A549 (cell line): ENCODE results near the gene TSEN54.

Source experiments
- CBX2 ChIP-seq: fragments of 200-600 bp; sonication (generic); IDR thresholded peaks from 2 replicates; pipeline ENCODE4 v1.6.1; 2016; ENCODE audit warnings: low read depth, mild to moderate bottlenecking, borderline replicate concordance
- EP300 ChIP-seq, 2 experiments: fragments of >200 bp; sonication (Bioruptor Twin); formaldehyde crosslinking; IDR thresholded peaks; 2 replicates in 1 of 2; 3 replicates in 1 of 2; pipeline ENCODE4 v1.6.1; 2016 to 2017
- HDAC2 ChIP-seq: fragments of 200-600 bp; sonication (generic); IDR thresholded peaks from 2 replicates; pipeline ENCODE4 v1.6.1; 2016
- MYC ChIP-seq: IDR thresholded peaks from 2 replicates; pipeline ENCODE4 v1.6.1; 2012; ENCODE audit warnings: mild to moderate bottlenecking, inconsistent platforms, low read length, improper control_type of control experiment, borderline replicate concordance
- NFE2L2 ChIP-seq: fragments of 150-350 bp; conservative IDR thresholded peaks from 2 replicates; pipeline ENCODE4 v1.6.1; 2014; ENCODE audit warnings: low read length
- NR3C1 ChIP-seq: fragments of >200 bp; sonication (Bioruptor Twin); formaldehyde crosslinking; IDR thresholded peaks from 3 replicates; pipeline ENCODE4 v1.6.1; 2017
- POLR2A ChIP-seq: IDR thresholded peaks from 2 replicates; pipeline ENCODE4 v1.6.1; 2012; ENCODE audit warnings: mild to moderate bottlenecking, low read length
- ZSCAN20 ChIP-seq: fragments of 250-450 bp; sonication (Bioruptor Pico); IDR thresholded peaks from 2 replicates; pipeline ENCODE4 v1.8.0; 2022; ENCODE audit warnings: mild to moderate bottlenecking, moderate library complexity
- TF ChIP-seq, protein P1 (sequence below): fragments of >200 bp; sonication (Bioruptor Twin); formaldehyde crosslinking; IDR thresholded peaks from 3 replicates; pipeline ENCODE4 v1.5.1; 2016

DNA sequence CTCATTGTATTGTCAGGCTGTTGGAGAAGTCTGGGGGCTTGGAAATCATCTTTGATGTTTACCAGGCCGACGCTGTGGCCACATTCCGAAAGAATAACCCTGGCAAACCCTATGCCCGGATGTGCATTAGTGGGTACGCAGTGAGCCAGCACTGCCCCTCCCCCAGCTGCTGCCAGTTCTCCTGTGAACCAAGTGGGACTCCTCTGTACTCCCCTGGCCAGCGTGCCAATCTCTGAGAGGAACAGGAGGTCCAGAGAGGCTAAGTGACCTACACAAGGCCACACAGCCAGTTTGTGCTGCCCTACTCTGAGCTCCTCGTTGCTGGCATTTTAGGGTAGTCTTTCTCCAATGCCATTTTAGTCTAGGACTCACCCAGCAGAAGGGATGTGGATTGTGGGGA lies 7.3 kb downstream of the TSEN54 start:
- TF ChIP-seq, protein P1, sequence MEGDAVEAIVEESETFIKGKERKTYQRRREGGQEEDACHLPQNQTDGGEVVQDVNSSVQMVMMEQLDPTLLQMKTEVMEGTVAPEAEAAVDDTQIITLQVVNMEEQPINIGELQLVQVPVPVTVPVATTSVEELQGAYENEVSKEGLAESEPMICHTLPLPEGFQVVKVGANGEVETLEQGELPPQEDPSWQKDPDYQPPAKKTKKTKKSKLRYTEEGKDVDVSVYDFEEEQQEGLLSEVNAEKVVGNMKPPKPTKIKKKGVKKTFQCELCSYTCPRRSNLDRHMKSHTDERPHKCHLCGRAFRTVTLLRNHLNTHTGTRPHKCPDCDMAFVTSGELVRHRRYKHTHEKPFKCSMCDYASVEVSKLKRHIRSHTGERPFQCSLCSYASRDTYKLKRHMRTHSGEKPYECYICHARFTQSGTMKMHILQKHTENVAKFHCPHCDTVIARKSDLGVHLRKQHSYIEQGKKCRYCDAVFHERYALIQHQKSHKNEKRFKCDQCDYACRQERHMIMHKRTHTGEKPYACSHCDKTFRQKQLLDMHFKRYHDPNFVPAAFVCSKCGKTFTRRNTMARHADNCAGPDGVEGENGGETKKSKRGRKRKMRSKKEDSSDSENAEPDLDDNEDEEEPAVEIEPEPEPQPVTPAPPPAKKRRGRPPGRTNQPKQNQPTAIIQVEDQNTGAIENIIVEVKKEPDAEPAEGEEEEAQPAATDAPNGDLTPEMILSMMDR, result no peak
- no peak for TF ChIP-seq POLR2A
- TF ChIP-seq CBX2, result no peak
- TF ChIP-seq MYC, result no peak
- no peak for TF ChIP-seq ZSCAN20 (CRISPR knock-in tag)
- no peak for TF ChIP-seq NR3C1
- TF ChIP-seq EP300 (IDR thresholded peaks at IDR 0.05), result no peak
- TF ChIP-seq HDAC2, result no peak
- TF ChIP-seq NFE2L2, result no peak
